Activated CD8-positive, alpha-beta T cell treated with anti-CD3 and anti-CD28 coated beads, Interleukin-2, amount 10 ng/mL, durations not matched to agents 7 days and 5 days (primary cell): ENCODE results near the gene KIAA1217. TPM values are rescaled to one million over a fixed set of nuclear protein-coding genes. Genes with fewer than 3 reads are reported as not detected.

Experiments
- ATAC-seq: fragments of 150-1000 bp; cut with Tn5 transposase; one replicate; pipeline ENCODE4 v1.10.0; 2021; ENCODE audit warnings: moderate library complexity
- CTCF ChIA-PET: fragments of 350-600 bp; sonication (Branson Sonifier 250); formaldehyde crosslinking; loops from one replicate; lab custom pipeline; 2021; ENCODE audit warnings: antibody characterized with exemption; lab: Charles Lee
- POLR2A ChIA-PET: fragments of 350-600 bp; sonication (Branson Sonifier 250); formaldehyde crosslinking; loops from one replicate; lab custom pipeline; 2021; ENCODE audit warnings: antibody characterized with exemption; lab: Charles Lee
- DNase-seq: peaks from one replicate; pipeline ENCODE4 v3.0.0-alpha.2; 2020
- H3K27ac Mint-ChIP-seq: one replicate; pipeline ENCODE4 v1.8.0; 2021; ENCODE audit warnings: mild to moderate bottlenecking, mixed read lengths
- H3K27me3 Mint-ChIP-seq: one replicate; pipeline ENCODE4 v1.8.0; 2021; ENCODE audit warnings: low read depth, mixed read lengths
- H3K36me3 Mint-ChIP-seq: one replicate; pipeline ENCODE4 v1.8.0; 2021; ENCODE audit warnings: low read depth, mixed read lengths
- H3K4me1 Mint-ChIP-seq: one replicate; pipeline ENCODE4 v1.8.0; 2021; ENCODE audit warnings: low read depth, mixed read lengths
- H3K4me3 Mint-ChIP-seq: one replicate; pipeline ENCODE4 v1.8.0; 2021; ENCODE audit warnings: mild to moderate bottlenecking, mixed read lengths
- H3K9me3 Mint-ChIP-seq: one replicate; pipeline ENCODE4 v1.8.0; 2022; ENCODE audit warnings: mixed read lengths; ENCODE audit not compliant: insufficient read depth
- total RNA-seq, 2 experiments: library from RNA; stranded (reverse); gene quantifications; one replicate each; pipeline ENCODE4 v1.2.3, GENCODE V29; 2021

Gene KIAA1217
- total RNA-seq, 2 experiments from 2014 or later, result not detected

- POLR2A ChIA-PET, result no interaction called here
- ATAC-seq (no peak), DNase-seq (no peak)
- H3K27me3 Mint-ChIP-seq, result no peaks in the 10 kb centered on the region
- H3K36me3 Mint-ChIP-seq, result no peaks in the 10 kb centered on the region
- no peak overlapping the region for H3K4me3 Mint-ChIP-seq
- CTCF ChIA-PET, result no interaction called here
- no peak overlapping the region for H3K27ac Mint-ChIP-seq
- H3K9me3 Mint-ChIP-seq, result no peaks in the 10 kb centered on the region
- no peaks in the 10 kb centered on the region for H3K4me1 Mint-ChIP-seq
Observed at GRCh38 chr10:24370877-24371276, 161.9 kb downstream of the KIAA1217 start.

GRCh38 chr10:24371396-24371795 lies 162.5 kb downstream of the KIAA1217 start:
- Mint-ChIP-seq H3K27ac (no peak overlapping the region), H3K36me3 (no peaks in the 10 kb centered on the region), H3K9me3 (no peaks in the 10 kb centered on the region), H3K27me3 (no peaks in the 10 kb centered on the region), H3K4me1 (no peaks in the 10 kb centered on the region), H3K4me3 (no peak overlapping the region)
- ATAC-seq, result no peak
- CTCF ChIA-PET, result no interaction called here
- no peak for DNase-seq
- POLR2A ChIA-PET, result no interaction called here

GRCh38 chr10:24374134-24374915 lies 165.4 kb downstream of the KIAA1217 start:
- ATAC-seq, result no peak

GRCh38 chr10:24375510-24375909 lies 166.6 kb downstream of the KIAA1217 start:
- DNase-seq (no peak), ATAC-seq (no peak)
- ChIA-PET CTCF (no interaction called here), POLR2A (no interaction called here)
- no peak overlapping the region for H3K27ac Mint-ChIP-seq
- no peak overlapping the region for H3K4me3 Mint-ChIP-seq
- no peaks in the 10 kb centered on the region for H3K36me3 Mint-ChIP-seq
- no peaks in the 10 kb centered on the region for H3K4me1 Mint-ChIP-seq
- no peaks in the 10 kb centered on the region for H3K9me3 Mint-ChIP-seq
- no peaks in the 10 kb centered on the region for H3K27me3 Mint-ChIP-seq

More at GRCh38 chr10:24374134-24374915, 165.4 kb downstream of the KIAA1217 start:
- Mint-ChIP-seq H3K27ac (no peak overlapping the region), H3K36me3 (no peaks in the 10 kb centered on the region), H3K4me1 (no peaks in the 10 kb centered on the region), H3K9me3 (no peaks in the 10 kb centered on the region), H3K27me3 (no peaks in the 10 kb centered on the region), H3K4me3 (no peak overlapping the region)
- no peak for DNase-seq
- ChIA-PET CTCF (no interaction called here), POLR2A (no interaction called here)

GRCh38 chr10:24376731-24377130 lies 167.8 kb downstream of the KIAA1217 start:
- Mint-ChIP-seq H3K9me3 (no peaks in the 10 kb centered on the region), H3K36me3 (no peaks in the 10 kb centered on the region), H3K27ac (no peak overlapping the region), H3K27me3 (no peaks in the 10 kb centered on the region), H3K4me1 (no peaks in the 10 kb centered on the region), H3K4me3 (no peak overlapping the region)
- ChIA-PET POLR2A (no interaction called here), CTCF (no interaction called here)
- no peak for DNase-seq
- ATAC-seq, result no peak

- Mint-ChIP-seq H3K4me1 (no peaks in the 10 kb centered on the region), H3K27ac (no peak overlapping the region), H3K4me3 (no peak overlapping the region), H3K36me3 (no peaks in the 10 kb centered on the region), H3K9me3 (no peaks in the 10 kb centered on the region), H3K27me3 (no peaks in the 10 kb centered on the region)
- CTCF ChIA-PET, result no interaction called here
- no peak for ATAC-seq
- POLR2A ChIA-PET, result no interaction called here
- no peak for DNase-seq
Observed at GRCh38 chr10:24378126-24378920, 169.4 kb downstream of the KIAA1217 start.

- peaks cover 5% of the 10 kb centered on the region for H3K27me3 Mint-ChIP-seq
- POLR2A ChIA-PET, result no interaction called here
- H3K4me1 Mint-ChIP-seq, result no peaks in the 10 kb centered on the region
- CTCF ChIA-PET, result no interaction called here
- no peaks in the 10 kb centered on the region for H3K9me3 Mint-ChIP-seq
- no peak overlapping the region for H3K4me3 Mint-ChIP-seq
- no peaks in the 10 kb centered on the region for H3K36me3 Mint-ChIP-seq
- DNase-seq (no peak), ATAC-seq (no peak)
- no peak overlapping the region for H3K27ac Mint-ChIP-seq
Observed at GRCh38 chr10:24381235-24382010, 172.5 kb downstream of the KIAA1217 start.

- Mint-ChIP-seq H3K27me3 (peaks cover 5% of the 10 kb centered on the region), H3K4me3 (no peak overlapping the region), H3K9me3 (no peaks in the 10 kb centered on the region), H3K4me1 (no peaks in the 10 kb centered on the region), H3K27ac (no peak overlapping the region), H3K36me3 (no peaks in the 10 kb centered on the region)
- ChIA-PET CTCF (no interaction called here), POLR2A (no interaction called here)
- ATAC-seq (no peak), DNase-seq (no peak)
Observed at GRCh38 chr10:24382045-24382444, 173.1 kb downstream of the KIAA1217 start.

GRCh38 chr10:24382596-24382978 lies 173.6 kb downstream of the KIAA1217 start:
- ChIA-PET CTCF (no interaction called here), POLR2A (no interaction called here)
- H3K9me3 Mint-ChIP-seq, result no peaks in the 10 kb centered on the region
- no peak for DNase-seq
- H3K27ac Mint-ChIP-seq, result no peak overlapping the region
- H3K4me1 Mint-ChIP-seq, result no peaks in the 10 kb centered on the region
- no peaks in the 10 kb centered on the region for H3K36me3 Mint-ChIP-seq
- H3K27me3 Mint-ChIP-seq, result peaks cover 5% of the 10 kb centered on the region
- no peak for ATAC-seq
- H3K4me3 Mint-ChIP-seq, result no peak overlapping the region

GRCh38 chr10:24382979-24383663 lies 174.2 kb downstream of the KIAA1217 start:
- H3K4me3 Mint-ChIP-seq, result no peak overlapping the region
- no peak overlapping the region for H3K27ac Mint-ChIP-seq
- no peaks in the 10 kb centered on the region for H3K9me3 Mint-ChIP-seq
- ATAC-seq (no peak), DNase-seq (no peak)
- CTCF ChIA-PET, result no interaction called here
- no peaks in the 10 kb centered on the region for H3K36me3 Mint-ChIP-seq
- POLR2A ChIA-PET, result no interaction called here
- peaks cover 5% of the 10 kb centered on the region for H3K27me3 Mint-ChIP-seq
- no peaks in the 10 kb centered on the region for H3K4me1 Mint-ChIP-seq

- DNase-seq, result no peak
- Mint-ChIP-seq H3K4me1 (no peaks in the 10 kb centered on the region), H3K27me3 (peaks cover 5% of the 10 kb centered on the region), H3K27ac (no peak overlapping the region), H3K9me3 (no peaks in the 10 kb centered on the region), H3K4me3 (no peak overlapping the region), H3K36me3 (no peaks in the 10 kb centered on the region)
- no peak for ATAC-seq
- ChIA-PET POLR2A (interaction anchor here (0.6 kb wide), 1 partner anchor 461 kb away, joined by 3 read pairs; no protein-coding TSS in a partner anchor), CTCF (no interaction called here)
Observed at GRCh38 chr10:24383681-24384106, 174.8 kb downstream of the KIAA1217 start.
